Measurements from ENCODE around the gene PATL1. TPM values are rescaled to one million over a fixed set of nuclear protein-coding genes. Genes with fewer than 3 reads are reported as not detected.
"Not testable (repeated sequence)": the region's sequence is repeated elsewhere in the genome, so short reads cannot be mapped to it uniquely, and the experiment has no call there.

PATL1 gene, protein sequence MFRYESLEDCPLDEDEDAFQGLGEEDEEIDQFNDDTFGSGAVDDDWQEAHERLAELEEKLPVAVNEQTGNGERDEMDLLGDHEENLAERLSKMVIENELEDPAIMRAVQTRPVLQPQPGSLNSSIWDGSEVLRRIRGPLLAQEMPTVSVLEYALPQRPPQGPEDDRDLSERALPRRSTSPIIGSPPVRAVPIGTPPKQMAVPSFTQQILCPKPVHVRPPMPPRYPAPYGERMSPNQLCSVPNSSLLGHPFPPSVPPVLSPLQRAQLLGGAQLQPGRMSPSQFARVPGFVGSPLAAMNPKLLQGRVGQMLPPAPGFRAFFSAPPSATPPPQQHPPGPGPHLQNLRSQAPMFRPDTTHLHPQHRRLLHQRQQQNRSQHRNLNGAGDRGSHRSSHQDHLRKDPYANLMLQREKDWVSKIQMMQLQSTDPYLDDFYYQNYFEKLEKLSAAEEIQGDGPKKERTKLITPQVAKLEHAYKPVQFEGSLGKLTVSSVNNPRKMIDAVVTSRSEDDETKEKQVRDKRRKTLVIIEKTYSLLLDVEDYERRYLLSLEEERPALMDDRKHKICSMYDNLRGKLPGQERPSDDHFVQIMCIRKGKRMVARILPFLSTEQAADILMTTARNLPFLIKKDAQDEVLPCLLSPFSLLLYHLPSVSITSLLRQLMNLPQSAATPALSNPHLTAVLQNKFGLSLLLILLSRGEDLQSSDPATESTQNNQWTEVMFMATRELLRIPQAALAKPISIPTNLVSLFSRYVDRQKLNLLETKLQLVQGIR
- total RNA-seq = 10 to 100 TPM; 59.0 to 60.1 TPM

- ChIA-PET CTCF (interaction anchor here (0.6 to 1.2 kb wide), 6 partner anchors 54 to 1776 kb away, joined by 3 to 6 read pairs (median 3); partner anchors contain the start of gene OSBP), POLR2A (interaction anchor here (0.7 to 1.5 kb wide), 6 partner anchors 12 to 131 kb away, joined by 3 to 13 read pairs (median 4); partner anchors contain the start of genes OSBP and STX3)
These were observed at the start of gene PATL1 for GRCh38 chr11:59668950-59669610. Gene PATL1, minus strand, starts transcription at chr11:59669037. Its CDS starts 142 bp downstream, at chr11:59668895.

- CTCF ChIA-PET = no interaction called here
- POLR2A ChIA-PET = no interaction called here
These were observed 47.2 kb upstream of the PATL1 start for GRCh38 chr11:59716051-59716450.

- CTCF ChIA-PET = no interaction called here
- POLR2A ChIA-PET = no interaction called here
These were observed 44.9 kb upstream of the PATL1 start, which contains the start of gene OR10V1 for GRCh38 chr11:59713745-59714144. Gene OR10V1, minus strand, starts transcription at chr11:59713845. Its CDS starts 0 bp downstream, at chr11:59713845.

- CTCF ChIA-PET = interaction anchor here (0.6 kb wide), 1 partner anchor 180 kb away, joined by 4 read pairs; no protein-coding TSS in a partner anchor
- POLR2A ChIA-PET = no interaction called here
These were observed 41.5 kb upstream of the PATL1 start for GRCh38 chr11:59710136-59710847.

DNA sequence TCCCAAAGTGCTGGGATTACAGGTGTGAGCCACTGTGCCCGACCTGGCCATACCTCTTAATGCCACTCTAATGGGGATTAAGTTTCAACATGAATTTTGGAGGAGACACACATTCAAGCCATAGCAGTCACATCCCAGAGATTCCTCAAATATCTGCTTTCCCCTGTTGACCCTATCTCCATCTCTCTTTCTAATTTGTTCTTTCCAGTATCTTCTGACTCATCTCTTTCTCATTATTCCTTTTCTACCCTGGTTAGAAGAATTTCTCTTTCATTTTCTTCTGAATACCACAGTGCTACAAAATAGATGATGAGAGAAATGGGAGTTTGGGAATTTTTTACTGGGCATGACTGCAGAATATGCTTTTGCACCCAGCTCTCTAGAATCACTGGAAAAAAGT, 39.7 kb upstream of the PATL1 start:
- POLR2A ChIA-PET = no interaction called here
- CTCF ChIA-PET = no interaction called here

- CTCF ChIA-PET = no interaction called here
- POLR2A ChIA-PET = interaction anchor here (0.5 kb wide), 1 partner anchor 18 kb away, joined by 8 read pairs; no protein-coding TSS in a partner anchor
These were observed 38.5 kb upstream of the PATL1 start for GRCh38 chr11:59707371-59707770.

DNA sequence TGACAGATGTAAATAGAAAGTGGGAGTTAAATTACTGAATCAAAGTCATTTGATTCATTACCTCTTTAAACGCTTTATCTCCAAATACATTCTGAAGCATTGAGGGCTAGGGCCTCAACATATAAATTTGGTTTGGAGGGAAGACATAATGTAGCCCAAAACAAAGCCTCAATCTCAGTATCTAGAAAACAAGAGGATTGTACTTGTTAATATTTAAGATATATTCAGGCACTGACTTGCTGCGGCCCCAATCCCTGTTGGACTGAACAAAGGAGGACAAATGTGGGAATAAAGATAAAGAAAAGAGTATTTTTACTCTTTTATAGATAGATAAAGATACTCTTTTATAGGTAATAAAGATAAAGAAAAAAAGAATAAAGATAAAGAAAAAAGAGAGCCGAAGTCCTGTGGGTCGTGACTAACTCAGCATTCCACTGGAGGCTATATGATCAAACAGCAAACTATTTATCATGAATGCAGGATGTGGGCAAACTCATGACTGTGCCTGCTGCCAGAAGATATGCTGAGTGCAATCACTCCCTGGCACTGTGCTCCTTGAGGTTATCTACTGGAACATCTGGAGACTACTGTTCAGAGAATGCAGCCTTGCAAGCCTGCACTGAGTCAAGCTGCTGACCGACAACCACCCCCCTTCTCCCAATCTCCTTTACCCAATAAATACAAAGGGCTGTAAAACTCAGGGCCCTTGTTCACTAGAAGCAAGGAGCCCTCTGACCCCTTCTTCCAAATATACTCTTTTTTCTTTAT, 37.9 kb upstream of the PATL1 start:
- ChIA-PET POLR2A (interaction anchor here (0.5 kb wide), 1 partner anchor 18 kb away, joined by 8 read pairs; no protein-coding TSS in a partner anchor), CTCF (no interaction called here)

DNA sequence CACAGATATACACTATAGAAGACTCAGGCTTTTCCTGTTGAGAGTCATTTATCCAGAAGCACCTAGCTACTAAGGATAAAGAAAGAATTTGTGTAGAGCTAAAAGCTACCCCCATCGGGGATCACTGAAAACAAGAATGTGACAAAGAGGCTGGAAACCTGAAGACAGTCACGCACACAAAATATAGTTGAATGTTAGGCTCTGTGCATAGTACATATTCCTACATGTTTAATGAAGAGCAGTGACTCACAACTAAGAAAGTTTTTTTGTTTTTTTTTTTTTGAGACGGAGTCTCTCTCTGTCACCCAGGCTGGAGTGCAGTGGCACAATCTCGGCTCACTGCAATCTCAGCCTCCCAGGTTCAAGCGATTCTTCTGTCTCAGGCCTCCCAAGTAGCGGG, 36.5 kb upstream of the PATL1 start:
- CTCF ChIA-PET = no interaction called here
- POLR2A ChIA-PET = no interaction called here

DNA sequence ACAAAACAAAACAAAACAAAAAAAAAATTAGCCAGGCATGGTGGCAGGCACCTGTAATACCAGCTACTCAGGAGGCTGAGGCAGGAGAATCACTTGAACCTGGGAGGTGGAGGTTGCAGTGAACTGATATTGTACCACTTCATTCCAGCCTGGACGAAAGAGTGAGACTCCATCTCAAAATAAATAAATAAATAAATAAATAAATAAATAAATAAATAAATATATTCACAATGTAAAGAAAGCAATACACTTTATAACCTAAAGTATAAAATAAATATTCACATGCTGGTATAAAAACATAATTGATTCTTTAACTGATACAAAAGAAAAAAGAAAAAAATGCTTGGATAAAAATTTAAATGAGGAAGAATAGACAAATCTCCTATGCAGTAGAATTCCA, 34.7 kb upstream of the PATL1 start:
- POLR2A ChIA-PET, CTCF ChIA-PET: not testable (repeated sequence)

DNA sequence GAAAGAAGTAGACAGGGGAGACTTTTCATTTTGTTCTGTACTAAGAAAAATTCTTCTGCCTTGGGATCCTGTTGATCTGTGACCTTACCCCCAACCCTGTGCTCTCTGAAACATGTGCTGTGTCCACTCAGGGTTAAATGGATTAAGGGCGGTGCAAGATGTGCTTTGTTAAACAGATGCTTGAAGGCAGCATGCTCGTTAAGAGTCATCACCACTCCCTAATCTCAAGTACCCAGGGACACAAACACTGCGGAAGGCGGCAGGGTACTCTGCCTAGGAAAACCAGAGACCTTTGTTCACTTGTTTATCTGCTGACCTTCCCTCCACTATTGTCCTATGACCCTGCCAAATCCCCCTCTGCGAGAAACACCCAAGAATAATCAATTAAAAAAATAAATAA, 31.3 kb upstream of the PATL1 start:
- POLR2A ChIA-PET, CTCF ChIA-PET: not testable (repeated sequence)

GRCh38 chr11:59698506-59698905, 29.7 kb upstream of the PATL1 start:
- POLR2A ChIA-PET = no interaction called here
- CTCF ChIA-PET = no interaction called here

DNA sequence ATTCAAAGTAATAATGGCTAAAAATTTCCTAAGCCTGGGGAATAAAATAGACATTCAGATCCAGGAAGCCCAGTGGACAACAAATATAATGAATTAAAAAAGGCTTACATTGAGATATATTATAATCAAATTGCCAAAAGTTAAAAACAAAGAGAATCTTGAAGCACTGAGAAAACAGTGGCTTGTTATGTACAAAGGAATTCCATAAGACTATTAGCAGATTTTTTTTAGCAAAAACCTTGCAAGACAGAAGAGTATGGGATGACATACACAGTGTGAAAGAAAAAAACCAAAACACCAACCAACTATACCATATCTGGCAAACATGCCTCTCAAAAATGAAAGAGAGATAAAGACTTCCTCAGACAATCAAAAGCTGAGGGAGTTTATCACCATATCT, 24.1 kb upstream of the PATL1 start:
- CTCF ChIA-PET = no interaction called here

DNA sequence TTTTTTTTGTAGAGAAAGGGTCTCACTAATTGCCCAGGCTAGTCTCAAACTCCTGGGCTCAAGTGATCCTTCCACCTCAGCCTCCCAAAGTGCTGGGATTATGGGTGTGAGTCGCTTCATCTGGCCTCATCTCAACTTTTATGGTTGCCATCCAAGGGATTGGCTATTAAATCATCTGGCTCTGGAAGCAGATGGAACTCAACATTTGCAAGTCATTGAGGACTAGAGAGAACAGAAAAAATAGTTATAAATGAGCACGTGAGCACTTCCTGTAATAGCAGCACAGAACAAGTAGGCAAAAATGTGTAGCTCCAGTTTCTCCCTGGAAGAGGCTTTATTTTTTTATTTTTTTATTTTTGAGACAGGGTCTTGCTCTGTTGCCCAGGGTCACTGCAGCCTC, 22.3 kb upstream of the PATL1 start:
- CTCF ChIA-PET = no interaction called here
- POLR2A ChIA-PET = interaction anchor here (0.6 kb wide), 2 partner anchors 499 to 514 kb away, joined by 4 to 5 read pairs; no protein-coding TSS in a partner anchor

More for the DNA sequence above, 24.1 kb upstream of the PATL1 start:
- POLR2A ChIA-PET = no interaction called here

DNA sequence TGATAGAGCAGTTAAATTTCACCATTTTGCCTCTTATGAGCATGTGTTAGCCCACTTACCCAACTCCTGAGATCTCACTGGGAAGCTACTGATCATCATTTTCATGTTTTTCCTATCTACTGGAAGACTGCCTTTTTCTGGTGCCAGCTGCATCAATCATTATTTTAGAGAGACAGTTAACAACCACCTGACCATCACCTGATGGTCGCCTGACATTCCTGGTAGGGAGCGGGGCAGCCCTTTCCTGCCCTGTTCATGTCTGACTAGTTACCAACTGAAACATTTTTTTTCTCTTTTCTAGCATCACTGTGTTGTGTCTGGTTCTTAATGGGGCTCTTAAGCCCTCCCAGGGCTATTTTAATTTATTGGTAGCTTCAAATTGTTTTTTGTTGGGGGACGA, 20.2 kb upstream of the PATL1 start:
- ChIA-PET CTCF (no interaction called here), POLR2A (interaction anchor here (0.8 kb wide), 1 partner anchor 18 kb away, joined by 8 read pairs; no protein-coding TSS in a partner anchor)

- POLR2A ChIA-PET = interaction anchor here (1.6 kb wide), 1 partner anchor 12 kb away, joined by 4 read pairs; the partner anchor contains the start of gene PATL1
- CTCF ChIA-PET = not testable (repeated sequence)
These were observed 12.5 kb upstream of the PATL1 start for GRCh38 chr11:59681260-59681725.

GRCh38 chr11:59680287-59681154, 11.7 kb upstream of the PATL1 start:
- POLR2A ChIA-PET = interaction anchor here (1.6 kb wide), 1 partner anchor 11 kb away, joined by 4 read pairs; the partner anchor contains the start of gene PATL1

DNA sequence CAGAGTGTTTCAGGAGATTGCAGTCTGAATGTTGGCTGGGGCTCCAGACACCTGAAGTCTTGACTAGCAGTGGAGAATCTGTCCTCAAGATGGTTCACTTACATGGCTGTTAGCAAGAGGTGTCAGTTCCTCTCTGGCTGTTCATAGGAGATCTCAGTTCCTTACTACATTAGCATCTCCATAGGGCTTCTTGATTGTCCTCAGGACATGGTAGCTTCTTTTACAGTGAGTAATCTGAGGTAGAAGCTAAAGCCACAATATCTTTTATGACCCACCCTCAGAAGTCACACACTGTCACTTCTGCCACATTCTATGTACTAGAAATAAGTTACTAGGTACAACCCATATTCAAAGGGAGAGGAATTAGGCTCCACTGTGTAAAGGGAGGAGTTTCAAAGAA, 10.5 kb upstream of the PATL1 start:
- ChIA-PET CTCF (no interaction called here), POLR2A (no interaction called here)

More at GRCh38 chr11:59680287-59681154, 11.7 kb upstream of the PATL1 start:
- CTCF ChIA-PET = no interaction called here

- ChIA-PET POLR2A (no interaction called here), CTCF (no interaction called here)
These were observed 10.0 kb upstream of the PATL1 start for GRCh38 chr11:59678813-59679165.
